NCI-H510A treated with DMSO at 0.1 percent for 48 hours (cell line): ENCODE data around the gene METTL16.
"Not testable (repeated sequence)": the region's sequence is repeated elsewhere in the genome, so short reads cannot be mapped to it uniquely, and the experiment has no call there.

Experiments used
- DNase-seq: peaks from one replicate; lab custom pipeline; 2025; lab: John Stamatoyannopoulos, UW

METTL16 gene

GRCh38 chr17:2503627-2504026 lies 8.1 kb downstream of the METTL16 start:
- no peak for DNase-seq

GRCh38 chr17:2502871-2503580 lies 8.7 kb downstream of the METTL16 start:
- DNase-seq, result no peak

GRCh38 chr17:2500446-2500845 lies 11.2 kb downstream of the METTL16 start:
- DNase-seq, result no peak

- not testable (repeated sequence) for DNase-seq
These were observed 22.4 kb downstream of the METTL16 start for GRCh38 chr17:2489286-2489685.

GRCh38 chr17:2487306-2487705 lies 24.4 kb downstream of the METTL16 start:
- DNase-seq, result peak; percentile 13

GRCh38 chr17:2486709-2487108 lies 25.0 kb downstream of the METTL16 start:
- not testable (repeated sequence) for DNase-seq

- DNase-seq, result no peak
These were observed 25.7 kb downstream of the METTL16 start for GRCh38 chr17:2485970-2486369.

GRCh38 chr17:2485543-2485942 lies 26.1 kb downstream of the METTL16 start:
- no peak for DNase-seq

- peak; percentile 85 for DNase-seq
These were observed 26.8 kb downstream of the METTL16 start for GRCh38 chr17:2484876-2485275.

- DNase-seq, result no peak
These were observed 28.6 kb downstream of the METTL16 start for GRCh38 chr17:2483084-2483483.

- peak; percentile 30 for DNase-seq
These were observed 29.5 kb downstream of the METTL16 start for GRCh38 chr17:2482218-2482617.

GRCh38 chr17:2481760-2482159 lies 29.9 kb downstream of the METTL16 start:
- DNase-seq, result no peak

GRCh38 chr17:2478458-2478857 lies 33.2 kb downstream of the METTL16 start:
- no peak for DNase-seq

GRCh38 chr17:2475056-2475455 lies 36.6 kb downstream of the METTL16 start:
- no peak for DNase-seq

- DNase-seq, result no peak
These were observed 37.3 kb downstream of the METTL16 start for GRCh38 chr17:2474371-2474770.

- no peak for DNase-seq
These were observed 43.4 kb downstream of the METTL16 start for GRCh38 chr17:2468270-2468669.

GRCh38 chr17:2466931-2467330 lies 44.8 kb downstream of the METTL16 start:
- DNase-seq, result no peak

GRCh38 chr17:2462481-2462880 lies 49.2 kb downstream of the METTL16 start:
- DNase-seq, result no peak

- no peak for DNase-seq
These were observed 51.8 kb downstream of the METTL16 start for GRCh38 chr17:2459917-2460271.

- no peak for DNase-seq
These were observed 53.8 kb downstream of the METTL16 start for GRCh38 chr17:2457913-2458312.

GRCh38 chr17:2456475-2456874 lies 55.2 kb downstream of the METTL16 start:
- DNase-seq, result no peak

- no peak for DNase-seq
These were observed 55.7 kb downstream of the METTL16 start for GRCh38 chr17:2455956-2456355.

GRCh38 chr17:2453866-2454265 lies 57.8 kb downstream of the METTL16 start:
- DNase-seq, result no peak

GRCh38 chr17:2453325-2453724 lies 58.4 kb downstream of the METTL16 start:
- peak; percentile 48 for DNase-seq
